H1 (cell line): ENCODE data around the gene LY86. TPM values are rescaled to one million over a fixed set of nuclear protein-coding genes. Genes with fewer than 3 reads are reported as not detected.

Source experiments
- CTCF ChIA-PET: fragments of 300-600 bp; sonication (Branson Sonifier 250); formaldehyde crosslinking; loops from one replicate; lab custom pipeline; 2021; ENCODE audit not compliant: partially characterized antibody; lab: Charles Lee
- POLR2A ChIA-PET: fragments of 300-600 bp; sonication (Branson Sonifier 250); formaldehyde crosslinking; loops from one replicate; lab custom pipeline; 2021; ENCODE audit warnings: inconsistent platforms; ENCODE audit not compliant: partially characterized antibody; lab: Charles Lee
- DNase-seq, 2 experiments: peaks; one replicate each; pipeline versions ENCODE4 v3.0.0 to v3.0.0-alpha.2; 2010 to 2022; ENCODE audit warnings: low spot score in 2 of 2, low read depth in 1 of 2, mixed read lengths in 1 of 2
- FAIRE-seq: peaks from 2 replicates; lab custom pipeline; 2011; peaks lifted over from hg19 to GRCh38; lab: Jason Lieb, UNC
- H2AFZ ChIP-seq: 2 replicates; pipeline ENCODE4 v1.8.1; 2012; ENCODE audit warnings: low read length, inconsistent platforms
- H2AK5ac ChIP-seq: 2 replicates; pipeline ENCODE4 v1.6.1; 2013; ENCODE audit warnings: low read depth, low read length
- H2BK120ac ChIP-seq: replicated peaks from 2 replicates; pipeline ENCODE3; 2013; ENCODE audit warnings: low read depth, low read length, inconsistent platforms
- H2BK12ac ChIP-seq: 2 replicates; pipeline ENCODE4 v1.6.1; 2013; ENCODE audit warnings: low read depth, low read length
- H2BK15ac ChIP-seq: 2 replicates; pipeline ENCODE4 v1.6.1; 2013; ENCODE audit warnings: low read length
- H2BK20ac ChIP-seq: 2 replicates; pipeline ENCODE4 v1.6.1; 2013; ENCODE audit warnings: low read length
- H2BK5ac ChIP-seq: 2 replicates; pipeline ENCODE4 v1.6.1; 2013; ENCODE audit warnings: low read depth, low read length
- H3K14ac ChIP-seq: 2 replicates; pipeline ENCODE4 v1.6.1; 2013; ENCODE audit warnings: inconsistent platforms; ENCODE audit not compliant: insufficient read length
- H3K18ac ChIP-seq: 2 replicates; pipeline ENCODE4 v1.6.1; 2013; ENCODE audit warnings: low read length; ENCODE audit errors: extremely low read depth
- H3K23ac ChIP-seq: 2 replicates; pipeline ENCODE4 v1.6.1; 2013; ENCODE audit warnings: inconsistent platforms; ENCODE audit not compliant: insufficient read length
- H3K23me2 ChIP-seq: 2 replicates; pipeline ENCODE4 v1.6.1; 2013; ENCODE audit warnings: low read depth, low read length
- H3K27ac ChIP-seq: 2 replicates; pipeline ENCODE4 v1.6.1; 2011; ENCODE audit warnings: low read depth, low read length, inconsistent platforms
- H3K27me3 ChIP-seq, 4 experiments: replicated peaks in 1 of 4; 1 replicate in 1 of 4; 2 replicates in 3 of 4; pipeline versions ENCODE4 v1.6.1 to v1.8.1; 2011 to 2013; ENCODE audit warnings: low read length in 3 of 4, mild to moderate bottlenecking in 3 of 4, inconsistent platforms in 2 of 4, mixed read lengths in 2 of 4, moderate library complexity in 1 of 4; ENCODE audit not compliant: control insufficient read depth in 3 of 4, insufficient read depth in 3 of 4; ENCODE audit errors: extremely low read depth in 1 of 4
- H3K36me3 ChIP-seq, 4 experiments: 2 replicates each; pipeline versions ENCODE4 v1.6.1 to v1.8.1; 2011 to 2013; ENCODE audit warnings: mild to moderate bottlenecking in 4 of 4, low read length in 3 of 4, moderate library complexity in 2 of 4, control low read depth in 1 of 4, inconsistent platforms in 1 of 4; ENCODE audit not compliant: insufficient read depth in 4 of 4, control insufficient read depth in 2 of 4
- H3K4ac ChIP-seq: replicated peaks from 2 replicates; pipeline ENCODE3; 2013; ENCODE audit warnings: low read length, low read depth, mixed read lengths, inconsistent platforms; ENCODE audit not compliant: insufficient read length
- H3K4me1 ChIP-seq, 4 experiments: replicated peaks in 1 of 4; 1 replicate in 1 of 4; 2 replicates in 3 of 4; pipeline versions ENCODE4 v1.6.1 to v1.8.1; 2011 to 2013; ENCODE audit warnings: low read length in 3 of 4, inconsistent platforms in 2 of 4, mixed read lengths in 1 of 4; ENCODE audit not compliant: insufficient read depth in 4 of 4, control insufficient read depth in 3 of 4
- H3K4me2 ChIP-seq, 2 experiments: 2 replicates each; pipeline versions ENCODE4 v1.6.1 to v1.8.1; 2011 to 2013; ENCODE audit warnings: low read depth in 2 of 2, low read length in 2 of 2, control low read depth in 1 of 2, inconsistent platforms in 1 of 2, mild to moderate bottlenecking in 1 of 2; ENCODE audit not compliant: insufficient read depth in 1 of 2
- H3K4me3 ChIP-seq, 4 experiments: fragments of 200-600, 300-600 bp in 1 of 4; sonication (generic), shearing (Covaris generic), sonication (Bioruptor Twin) in 1 of 4; 2 replicates each; pipeline versions ENCODE4 v1.5.1 to v1.8.1; 2011 to 2016; ENCODE audit warnings: low read length in 4 of 4, low read depth in 3 of 4, control low read depth in 2 of 4, inconsistent platforms in 2 of 4, mild to moderate bottlenecking in 2 of 4, mixed read lengths in 1 of 4, moderate library complexity in 1 of 4; ENCODE audit not compliant: insufficient read depth in 2 of 4; ENCODE audit errors: extremely low read depth in 1 of 4
- H3K56ac ChIP-seq: replicated peaks from 2 replicates; pipeline ENCODE3; 2013; ENCODE audit warnings: low read depth, mild to moderate bottlenecking, mixed read lengths, low read length, inconsistent platforms; ENCODE audit not compliant: insufficient read length
- H3K79me1 ChIP-seq: 2 replicates; pipeline ENCODE4 v1.6.1; 2013; ENCODE audit warnings: low read depth, low read length, control low read depth
- H3K79me2 ChIP-seq, 2 experiments: 2 replicates each; pipeline versions ENCODE4 v1.6.1 to v1.8.1; 2012 to 2013; ENCODE audit warnings: low read length in 2 of 2, mild to moderate bottlenecking in 2 of 2, inconsistent platforms in 1 of 2; ENCODE audit not compliant: insufficient read depth in 2 of 2, control insufficient read depth in 1 of 2
- H3K9ac ChIP-seq, 4 experiments: replicated peaks in 1 of 4; 1 replicate in 1 of 4; 2 replicates in 3 of 4; pipeline versions ENCODE4 v1.6.1 to v1.8.1; 2011 to 2013; ENCODE audit warnings: low read depth in 3 of 4, low read length in 3 of 4, control low read depth in 2 of 4, mild to moderate bottlenecking in 2 of 4, moderate library complexity in 2 of 4, inconsistent platforms in 1 of 4; ENCODE audit errors: extremely low read depth in 1 of 4
- H3K9me3 ChIP-seq, 2 experiments: 2 replicates each; pipeline versions ENCODE4 v1.6.1 to v1.8.1; 2012 to 2013; ENCODE audit warnings: mild to moderate bottlenecking in 2 of 2, moderate library complexity in 2 of 2, control low read depth in 1 of 2, inconsistent platforms in 1 of 2, low read depth in 1 of 2, low read length in 1 of 2, mixed read lengths in 1 of 2; ENCODE audit not compliant: insufficient read depth in 2 of 2
- H4K20me1 ChIP-seq, 2 experiments: replicated peaks in 1 of 2; 2 replicates each; pipeline versions ENCODE3 to v1.8.1; 2011 to 2013; ENCODE audit warnings: inconsistent platforms in 2 of 2, low read length in 2 of 2, mild to moderate bottlenecking in 1 of 2; ENCODE audit not compliant: insufficient read depth in 2 of 2, control insufficient read depth in 1 of 2
- H4K5ac ChIP-seq: 2 replicates; pipeline ENCODE4 v1.6.1; 2013; ENCODE audit warnings: low read length, low read depth, mixed read lengths, inconsistent platforms; ENCODE audit not compliant: insufficient read length
- H4K8ac ChIP-seq: 2 replicates; pipeline ENCODE4 v1.8.0; 2013; ENCODE audit warnings: mild to moderate bottlenecking, moderate library complexity, low read length, inconsistent platforms; ENCODE audit not compliant: insufficient read depth; ENCODE audit errors: extremely low read depth
- H4K91ac ChIP-seq: replicated peaks from 2 replicates; pipeline ENCODE3; 2013; ENCODE audit warnings: low read length, mixed read lengths, inconsistent platforms; ENCODE audit not compliant: insufficient read length
- BRCA1 ChIP-seq: IDR thresholded peaks from 2 replicates; pipeline ENCODE4 v1.6.1; 2012; ENCODE audit warnings: low read depth, low read length, improper control_type of control experiment
- CBX8 ChIP-seq: fragments of 300-800, 300-1000 bp; sonication (generic); IDR thresholded peaks from 2 replicates; pipeline ENCODE4 v1.7.1; 2016; ENCODE audit warnings: low read depth, low read length, borderline replicate concordance
- CEBPB ChIP-seq: IDR thresholded peaks from 2 replicates; pipeline ENCODE4 v1.6.1; 2012; ENCODE audit warnings: low read depth, low read length
- EGR1 ChIP-seq: IDR thresholded peaks from 2 replicates; pipeline ENCODE4 v1.6.1; 2011; ENCODE audit warnings: low read depth, low read length, borderline replicate concordance
- MAFK ChIP-seq: IDR thresholded peaks from 2 replicates; pipeline ENCODE4 v1.6.1; 2012; ENCODE audit warnings: low read depth, mild to moderate bottlenecking, improper control_type of control experiment, low read length
- POLR2AphosphoS5 ChIP-seq: IDR thresholded peaks from 2 replicates; pipeline ENCODE4 v1.6.1; 2011; ENCODE audit warnings: low read depth, low read length
- RNF2 ChIP-seq: fragments of 200-900, 300-1000 bp; sonication (generic); IDR thresholded peaks from 2 replicates; pipeline ENCODE4 v1.7.1; 2016; ENCODE audit warnings: borderline replicate concordance, low read depth, mild to moderate bottlenecking, antibody characterized with exemption, low read length; ENCODE audit not compliant: poor library complexity, severe bottlenecking; ENCODE audit errors: missing control alignments
- SUZ12 ChIP-seq: fragments of 200-600 bp; sonication (generic); IDR thresholded peaks from 2 replicates; pipeline ENCODE4 v1.6.1; 2012; ENCODE audit warnings: mild to moderate bottlenecking, inconsistent platforms, low read length, moderate library complexity, mixed read lengths
- TAF1 ChIP-seq: IDR thresholded peaks from 2 replicates; pipeline ENCODE4 v1.6.1; 2011; ENCODE audit warnings: mild to moderate bottlenecking, low read depth, low read length
- WGBS, 2 experiments: shearing (Covaris generic) in 1 of 2; methylation state at CpG; one replicate each; pipeline versions ENCODE4 v1.1.6 to v1.1.7; 2013 to 2015; ENCODE audit warnings: low lambda C conversion rate in 2 of 2, mixed read lengths in 2 of 2, inconsistent platforms in 1 of 2, low coverage in 1 of 2, missing lambda C conversion rate in 1 of 2; ENCODE audit not compliant: insufficient replicate concordance in 2 of 2, insufficient coverage in 1 of 2, insufficient read length in 1 of 2; ENCODE audit errors: extremely low coverage in 1 of 2, missing lambda C conversion rate in 1 of 2; 5-methylcytosine and 5-hydroxymethylcytosine counted together
- polyA plus RNA-seq, 7 experiments: library from polyadenylated mRNA; depleted of rRNA in 3 of 7; stranded (reverse) in 5 of 7; unstranded in 2 of 7; fragments of >200 nt in 5 of 7; fragments of 200-250 nt in 2 of 7; gene quantifications; 1 replicate in 5 of 7; 2 replicates in 1 of 7; 4 replicates in 1 of 7; pipeline versions ENCODE4 v1.2.1 to v1.2.3, GENCODE V29; 2011 to 2013; ENCODE audit warnings: missing spikeins in 2 of 7, mixed read lengths in 2 of 7
- total RNA-seq: library from RNA; stranded (reverse); fragmentation: NEBNext Ultra II Directional; extraction: Animal tissue kit (Norgen Biotek cat#: 25700); gene quantifications from 2 replicates; pipeline ENCODE4 v1.2.1, GENCODE V29; 2021

Gene LY86
- total and polyA plus RNA-seq, 2 of the 8 experiments (the other 6 are each of a cell fraction or from before 2014, with no cell fraction given): not detected

DNA sequence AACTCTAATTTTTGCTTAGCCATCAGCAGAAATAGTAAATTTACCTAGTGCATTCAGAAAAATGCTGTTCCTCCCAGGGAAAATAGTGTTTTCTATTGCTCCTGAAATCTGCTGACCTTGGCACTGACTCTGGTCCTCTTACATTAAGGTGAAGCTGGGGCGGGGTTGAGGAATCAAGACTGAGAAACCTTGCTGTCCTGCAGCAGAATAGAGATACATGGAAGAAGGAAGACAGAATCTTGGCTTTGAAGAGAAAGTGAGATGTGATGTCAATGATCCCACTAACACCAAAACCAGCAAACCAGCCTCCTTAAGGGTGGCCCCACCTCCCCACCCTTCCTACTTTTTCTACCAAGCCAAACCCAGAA is 840 bp upstream of the LY86 start:
- FAIRE-seq: no peak
- Histone ChIP-seq H3K23ac (no peak overlapping the region), H2BK5ac (no peak overlapping the region), H3K27me3 (no peaks in the 10 kb centered on the region), H3K18ac (no peak overlapping the region), H3K27ac (no peak overlapping the region), H3K23me2 (no peaks in the 10 kb centered on the region), H3K4me1 (no peaks in the 10 kb centered on the region), H3K79me2 (no peaks in the 10 kb centered on the region), H2BK20ac (no peak overlapping the region), H2AFZ (no peak overlapping the region), H3K9ac (no peak overlapping the region), H3K79me1 (no peaks in the 10 kb centered on the region), H3K56ac (no peak overlapping the region), H3K14ac (no peak overlapping the region), H2BK120ac (no peak overlapping the region), H3K4me3 (no peak overlapping the region), H4K20me1 (no peaks in the 10 kb centered on the region), H4K91ac (no peak overlapping the region), H2BK12ac (no peak overlapping the region), H3K4ac (no peak overlapping the region), H3K4me2 (no peak overlapping the region), H2BK15ac (no peak overlapping the region), H3K9me3 (peaks cover 0 to 3% of the 10 kb centered on the region in 2 experiments; a peak in 1 of 4 replicates), H4K5ac (no peak overlapping the region), H3K36me3 (no peaks in the 10 kb centered on the region), H2AK5ac (no peak overlapping the region), H4K8ac (no peak overlapping the region)
- ChIA-PET CTCF (interaction anchor here (0.7 to 1.1 kb wide), 2 partner anchors 39 to 40 kb away, joined by 3 to 4 read pairs; no protein-coding TSS in a partner anchor), POLR2A (no interaction called here)
- TF ChIP-seq TAF1: no peak
- no peak for TF ChIP-seq CEBPB
- TF ChIP-seq SUZ12: no peak
- TF ChIP-seq EGR1: no peak
- TF ChIP-seq RNF2: no peak
- no peak for TF ChIP-seq POLR2AphosphoS5
- no peak for TF ChIP-seq CBX8
- TF ChIP-seq BRCA1: no peak
- no peak for TF ChIP-seq MAFK
- no peak for DNase-seq
- 100% methylated on average over 1 of the region's 1 CpG; no CpG with 5 or more reads in 1 of the 2 experiments for WGBS, 2 experiments
